DND-41 (cell line): ENCODE measurements around the gene IL1RAP.

ENCODE experiments used
- ATAC-seq: fragments of 200-7000 bp; cut with Tn5 transposase; 3 replicates; pipeline ENCODE4 v1.9.1; 2021; ENCODE audit warnings: low read depth; ENCODE audit not compliant: insufficient read depth
- DNase-seq: peaks from one replicate; pipeline ENCODE4 v3.0.0-alpha.2; 2020
- H2AFZ ChIP-seq: 2 replicates; pipeline ENCODE4 v1.6.0; 2012; ENCODE audit warnings: low read depth, low read length
- H3K27ac ChIP-seq: 2 replicates; pipeline ENCODE4 v1.5.1; 2012; ENCODE audit warnings: low read length, inconsistent platforms
- H3K27me3 ChIP-seq: fragments of 200-600 bp; sonication (generic); 2 replicates; pipeline ENCODE4 v1.6.0; 2012; ENCODE audit warnings: low read length, mild to moderate bottlenecking, inconsistent platforms; ENCODE audit not compliant: insufficient read depth, poor library complexity
- H3K36me3 ChIP-seq: 2 replicates; pipeline ENCODE4 v1.5.1; 2012; ENCODE audit warnings: low read length, inconsistent platforms; ENCODE audit not compliant: insufficient read depth
- H3K4me1 ChIP-seq: 2 replicates; pipeline ENCODE4 v1.5.1; 2012; ENCODE audit warnings: mild to moderate bottlenecking, low read length; ENCODE audit not compliant: insufficient read depth
- H3K4me2 ChIP-seq: 2 replicates; pipeline ENCODE4 v1.6.0; 2012; ENCODE audit warnings: mild to moderate bottlenecking, moderate library complexity, low read length, inconsistent platforms; ENCODE audit not compliant: insufficient read depth
- H3K4me3 ChIP-seq, 2 experiments: fragments of 200-600 bp in 1 of 2; shearing (Covaris generic) in 1 of 2; 2 replicates each; pipeline ENCODE4 v1.5.1; 2012 to 2016; ENCODE audit warnings: inconsistent platforms in 2 of 2, low read length in 2 of 2, mild to moderate bottlenecking in 2 of 2, low read depth in 1 of 2, moderate library complexity in 1 of 2
- H3K79me2 ChIP-seq: 2 replicates; pipeline ENCODE4 v1.6.0; 2012; ENCODE audit warnings: low read length, inconsistent platforms; ENCODE audit not compliant: insufficient read depth
- H3K9ac ChIP-seq: 2 replicates; pipeline ENCODE4 v1.6.0; 2012; ENCODE audit warnings: low read depth, mild to moderate bottlenecking, inconsistent platforms, low read length, moderate library complexity
- H3K9me3 ChIP-seq: 2 replicates; pipeline ENCODE4 v1.5.1; 2012; ENCODE audit warnings: low read length, moderate library complexity, mild to moderate bottlenecking, inconsistent platforms; ENCODE audit not compliant: insufficient read depth, severe bottlenecking
- H4K20me1 ChIP-seq: 2 replicates; pipeline ENCODE4 v1.6.0; 2012; ENCODE audit warnings: low read length; ENCODE audit not compliant: insufficient read depth
- CTCF ChIP-seq: IDR thresholded peaks from 2 replicates; pipeline ENCODE4 v1.5.1; 2012; ENCODE audit warnings: borderline replicate concordance, low read length, moderate library complexity, mild to moderate bottlenecking; ENCODE audit not compliant: poor library complexity, severe bottlenecking; ENCODE audit errors: extremely low read depth
- EZH2 ChIP-seq: IDR thresholded peaks from 3 replicates; pipeline ENCODE4 v1.6.1; 2012; ENCODE audit warnings: borderline replicate concordance, low read depth, mild to moderate bottlenecking, moderate library complexity, low read length, inconsistent platforms; ENCODE audit not compliant: severe bottlenecking

IL1RAP gene

GRCh38 chr3:190680691-190681090 lies 166.8 kb downstream of the IL1RAP start:
- ATAC-seq = no peak
- no peak overlapping the region for H2AFZ ChIP-seq
- no peaks in the 10 kb centered on the region for H4K20me1 ChIP-seq
- no peaks in the 10 kb centered on the region for H3K79me2 ChIP-seq
- no peak overlapping the region for H3K27ac ChIP-seq
- H3K9me3 ChIP-seq = peaks cover 3% of the 10 kb centered on the region
- H3K4me1 ChIP-seq = no peaks in the 10 kb centered on the region
- H3K9ac ChIP-seq = no peak overlapping the region
- H3K4me3 ChIP-seq = no peak overlapping the region
- H3K4me2 ChIP-seq = no peak overlapping the region
- no peaks in the 10 kb centered on the region for H3K36me3 ChIP-seq
- TF ChIP-seq EZH2 = no peak
- no peak for TF ChIP-seq CTCF
- no peaks in the 10 kb centered on the region for H3K27me3 ChIP-seq
- no peak for DNase-seq

DNA sequence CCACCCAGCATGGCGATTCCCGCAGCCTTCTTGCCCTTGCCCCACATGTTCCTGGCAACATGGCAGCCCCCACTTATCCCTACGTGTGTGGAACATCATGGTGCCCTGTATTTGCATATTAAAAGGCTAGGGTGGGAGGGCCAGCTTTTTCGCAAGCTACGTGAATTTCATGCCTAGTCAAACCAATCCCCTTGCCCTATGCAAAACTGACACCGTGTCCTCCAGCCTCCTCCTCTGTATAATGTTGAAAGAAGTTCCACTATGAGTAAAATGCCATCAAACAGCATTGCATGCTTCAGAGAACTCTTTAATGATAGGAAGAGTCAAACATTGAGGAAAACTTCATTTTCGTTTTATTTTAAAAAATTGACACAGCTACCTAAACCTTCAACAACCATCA lies 170.9 kb downstream of the IL1RAP start:
- no peaks in the 10 kb centered on the region for H3K79me2 ChIP-seq
- H3K4me3 ChIP-seq = no peak overlapping the region
- H3K27me3 ChIP-seq = no peaks in the 10 kb centered on the region
- H3K4me2 ChIP-seq = no peak overlapping the region
- no peaks in the 10 kb centered on the region for H3K4me1 ChIP-seq
- no peak overlapping the region for H3K27ac ChIP-seq
- H3K9ac ChIP-seq = no peak overlapping the region
- TF ChIP-seq CTCF (no peak), EZH2 (no peak)
- no peak for ATAC-seq
- no peak overlapping the region for H2AFZ ChIP-seq
- DNase-seq = no peak
- H3K36me3 ChIP-seq = no peaks in the 10 kb centered on the region
- no peaks in the 10 kb centered on the region for H4K20me1 ChIP-seq
- H3K9me3 ChIP-seq = no peaks in the 10 kb centered on the region

DNA sequence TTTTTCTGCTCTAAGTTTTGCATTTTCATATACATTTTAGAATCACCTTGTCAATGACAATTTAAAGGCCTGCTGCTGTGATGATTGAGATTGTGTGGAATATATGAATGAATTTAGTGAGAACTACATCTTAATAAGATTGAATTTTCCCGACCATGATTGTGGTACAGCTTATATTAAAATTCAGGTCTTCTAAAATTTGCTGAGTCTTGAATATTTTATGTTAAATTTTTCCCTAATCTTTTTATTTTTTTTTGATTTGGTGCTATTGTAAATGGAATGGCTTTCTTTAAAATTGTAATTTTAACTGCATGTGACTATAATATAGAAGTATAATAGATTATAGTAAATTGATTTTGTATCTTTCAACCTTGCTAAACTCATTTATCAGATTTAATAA lies 172.1 kb downstream of the IL1RAP start:
- Histone ChIP-seq H4K20me1 (no peaks in the 10 kb centered on the region), H3K9me3 (no peaks in the 10 kb centered on the region), H3K36me3 (no peaks in the 10 kb centered on the region), H3K27me3 (no peaks in the 10 kb centered on the region), H3K4me1 (no peaks in the 10 kb centered on the region), H3K9ac (no peak overlapping the region), H2AFZ (no peak overlapping the region), H3K79me2 (no peaks in the 10 kb centered on the region), H3K27ac (no peak overlapping the region), H3K4me3 (no peak overlapping the region), H3K4me2 (no peak overlapping the region)
- ATAC-seq (no peak), DNase-seq (no peak)
- TF ChIP-seq EZH2 = no peak
- no peak for TF ChIP-seq CTCF

DNA sequence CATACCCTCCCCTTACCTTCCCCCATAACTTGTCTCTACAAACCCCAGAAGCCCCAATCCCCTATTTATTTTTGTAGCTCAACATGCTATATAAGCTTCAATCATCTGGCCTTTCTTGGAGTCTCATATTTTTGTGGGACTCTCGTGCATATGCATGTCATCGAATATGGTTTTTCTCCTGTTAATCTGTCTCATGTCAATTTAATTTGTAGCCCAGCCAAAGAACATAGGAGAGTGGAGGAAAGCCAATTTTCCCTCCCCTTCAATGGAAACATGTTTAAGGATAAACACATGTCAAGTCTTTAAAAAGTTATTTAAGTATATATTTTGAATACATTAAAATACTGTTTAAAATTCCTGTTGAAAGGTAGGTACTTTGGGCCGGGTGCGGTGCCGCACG lies 176.4 kb downstream of the IL1RAP start:
- Histone ChIP-seq H3K4me1 (no peaks in the 10 kb centered on the region), H3K36me3 (no peaks in the 10 kb centered on the region), H2AFZ (no peak overlapping the region), H3K9me3 (no peaks in the 10 kb centered on the region), H3K79me2 (no peaks in the 10 kb centered on the region), H4K20me1 (no peaks in the 10 kb centered on the region), H3K4me2 (no peak overlapping the region), H3K27me3 (no peaks in the 10 kb centered on the region), H3K9ac (no peak overlapping the region), H3K27ac (no peak overlapping the region), H3K4me3 (no peak overlapping the region)
- no peak for TF ChIP-seq EZH2
- TF ChIP-seq CTCF = no peak
- no peak for DNase-seq
- no peak for ATAC-seq
